Transverse colon (tissue), 4 donors: ENCODE data around the gene ICE2. TPM values are rescaled to one million over a fixed set of nuclear protein-coding genes. Genes with fewer than 3 reads are reported as not detected.

Experiments
- DNase-seq: peaks from one replicate; pipeline ENCODE4 v3.0.0-alpha.2; 2019
- H3K27ac ChIP-seq, 4 donors: fragments of 200-600 bp; sonication (generic); 2 replicates each; pipeline ENCODE4 v1.5.1; 2016 to 2018; ENCODE audit warnings: inconsistent platforms in 4 of 4
- H3K27me3 ChIP-seq: fragments of 200-600 bp; sonication (generic); 2 replicates; pipeline ENCODE4 v1.5.1; 2017; ENCODE audit warnings: inconsistent platforms
- H3K36me3 ChIP-seq, 4 donors: fragments of 200-600 bp; sonication (generic); 2 replicates each; pipeline ENCODE4 v1.5.1; 2017 to 2019; ENCODE audit warnings: inconsistent platforms in 4 of 4
- H3K4me1 ChIP-seq, 4 donors: fragments of 200-600 bp; sonication (generic); 2 replicates each; pipeline ENCODE4 v1.5.1; 2017 to 2020; ENCODE audit warnings: inconsistent platforms in 4 of 4
- H3K4me3 ChIP-seq, 4 donors: fragments of 200-600 bp; sonication (generic); 1 replicate in 1 of 4; 2 replicates in 3 of 4; pipeline versions ENCODE4 v1.5.1 to v1.6.1; 2017 to 2019; ENCODE audit warnings: inconsistent platforms in 4 of 4
- H3K9me3 ChIP-seq, 2 donors: fragments of 200-600 bp; sonication (generic); 2 replicates each; pipeline ENCODE4 v1.5.1; 2017 to 2019; ENCODE audit warnings: inconsistent platforms in 2 of 2
- CTCF ChIP-seq, 5 experiments: fragments of 200-600 bp in 3 of 5; fragments of 450-650 bp in 2 of 5; sonication (generic) in 3 of 5; IDR thresholded peaks; 1 replicate in 2 of 5; 2 replicates in 3 of 5; pipeline ENCODE4 v1.5.1; 2016 to 2017; ENCODE audit warnings: antibody characterized with exemption in 5 of 5, inconsistent platforms in 3 of 5, mild to moderate bottlenecking in 2 of 5, moderate library complexity in 1 of 5
- EP300 ChIP-seq: sonication (generic); formaldehyde crosslinking; IDR thresholded peaks from one replicate; pipeline ENCODE4 v1.6.1; 2017; ENCODE audit warnings: antibody characterized with exemption, low read depth
- POLR2A ChIP-seq: fragments of 450-650 bp; IDR thresholded peaks from one replicate; pipeline ENCODE4 v1.6.1; 2016; ENCODE audit warnings: antibody characterized with exemption, mild to moderate bottlenecking, moderate library complexity
- POLR2AphosphoS5 ChIP-seq, 3 donors: sonication (generic); formaldehyde crosslinking; IDR thresholded peaks; one replicate each; pipeline ENCODE4 v1.6.1; 2016; ENCODE audit warnings: antibody characterized with exemption in 3 of 3
- WGBS, 2 donors: methylation state at CpG; one replicate each; pipeline ENCODE4 v1.1.5; 2018; ENCODE audit warnings: low coverage in 1 of 2; 5-methylcytosine and 5-hydroxymethylcytosine counted together
- in situ Hi-C, 4 donors: fragments of 200-750 bp; cut with MboI; loops; one replicate each; pipeline versions ENCODE4 v1.15.0 to v1.15.1; 2017; ENCODE audit warnings: low sequenced_read_pairs in 3 of 4, low pct_ligation_motif_present in 1 of 4, low pct_unique_long_range_greater_than_20kb in 1 of 4
- intact Hi-C: fragments of 100-400 bp; cut with DNase I; formaldehyde crosslinking; loops from one replicate; pipeline ENCODE4 v1.15.1; 2023; ENCODE audit warnings: low total_unique reads
- total RNA-seq, 4 donors: library from RNA; depleted of rRNA; stranded (reverse); fragments of >200 nt; gene quantifications; one replicate each; pipeline ENCODE4 v1.1.0, GENCODE V29; 2016

ICE2 gene
- total RNA-seq, 4 donors from 2014 or later = 14.6 to 83.4 (median 26.5) TPM

GRCh38 chr15:60391722-60392315 lies 87.1 kb downstream of the ICE2 start:
- TF ChIP-seq POLR2A (no peak), CTCF (IDR thresholded peaks at IDR 0.05) (no peak), EP300 (no peak), POLR2AphosphoS5 (IDR thresholded peaks at IDR 0.05) (no peak)
- Histone ChIP-seq H3K4me3 (no peak overlapping the region), H3K27ac (peak overlapping the region; percentile 97 to 99 (median 98)), H3K27me3 (no peaks in the 10 kb centered on the region), H3K36me3 (peaks cover 0 to 5% (median 0%) of the 10 kb centered on the region in 4 donors), H3K9me3 (no peaks in the 10 kb centered on the region), H3K4me1 (peaks cover 61 to 90% (median 79%) of the 10 kb centered on the region in 4 donors)
- WGBS, 2 donors = 22 to 26% methylated on average over 3 to 4 of the region's 4 CpGs
- in situ Hi-C loops = no loop called here
- intact Hi-C loops = no loop called here
- DNase-seq = peak; percentile 21

- Histone ChIP-seq H3K36me3 (peaks cover 0 to 5% (median 0%) of the 10 kb centered on the region in 4 donors), H3K27ac (peak overlapping the region; percentile 97 to 99 (median 98)), H3K4me1 (peaks cover 61 to 82% (median 72%) of the 10 kb centered on the region in 4 donors), H3K27me3 (no peaks in the 10 kb centered on the region), H3K9me3 (no peaks in the 10 kb centered on the region), H3K4me3 (no peak overlapping the region)
- peak; percentile 70 for DNase-seq
- WGBS, 2 donors = 14 to 40% methylated on average over 2 to 6 of the region's 6 CpGs
- intact Hi-C loops = no loop called here
- TF ChIP-seq POLR2AphosphoS5 (IDR thresholded peaks at IDR 0.05) (peak in 2 of 3 donors; percentile 54 to 79), POLR2A (peak; percentile 34), EP300 (no peak), CTCF (IDR thresholded peaks at IDR 0.05) (no peak)
- in situ Hi-C loops = no loop called here
Observed at GRCh38 chr15:60390871-60391501, 88.0 kb downstream of the ICE2 start.

- in situ Hi-C loops = no loop called here
- TF ChIP-seq POLR2AphosphoS5 (IDR thresholded peaks at IDR 0.05) = no peak
- no peak for TF ChIP-seq CTCF (IDR thresholded peaks at IDR 0.05)
- no peak for TF ChIP-seq EP300
- no peak for TF ChIP-seq POLR2A
- intact Hi-C loops = no loop called here
- Histone ChIP-seq H3K4me1 (peaks cover 58 to 75% (median 67%) of the 10 kb centered on the region in 4 donors), H3K36me3 (no peaks in the 10 kb centered on the region), H3K27me3 (no peaks in the 10 kb centered on the region), H3K27ac (peak overlapping the region; percentile 97 to 99 (median 98)), H3K9me3 (no peaks in the 10 kb centered on the region), H3K4me3 (no peak overlapping the region)
- no peak for DNase-seq
- WGBS, 2 donors = 86 to 91% methylated on average over 5 to 6 of the region's 6 CpGs
Observed at GRCh38 chr15:60390231-60390630, 88.7 kb downstream of the ICE2 start.

GRCh38 chr15:60389261-60390077 lies 89.5 kb downstream of the ICE2 start:
- intact Hi-C loops = no loop called here
- Histone ChIP-seq H3K36me3 (peaks cover 0 to 3% (median 0%) of the 10 kb centered on the region in 4 donors), H3K27me3 (no peaks in the 10 kb centered on the region), H3K27ac (peak overlapping the region; percentile 9 to 99 (median 98)), H3K4me3 (peak overlapping the region in 1 of 4 donors; percentile 3), H3K9me3 (no peaks in the 10 kb centered on the region), H3K4me1 (peaks cover 51 to 68% (median 59%) of the 10 kb centered on the region in 4 donors)
- 43 to 47% methylated on average over 8 of the region's 8 CpGs for WGBS, 2 donors
- TF ChIP-seq POLR2A (no peak), POLR2AphosphoS5 (IDR thresholded peaks at IDR 0.05) (no peak), EP300 (no peak), CTCF (IDR thresholded peaks at IDR 0.05) (no peak)
- no peak for DNase-seq
- in situ Hi-C loops = no loop called here
